Chondrocyte (in vitro differentiated cells): Measurements from ENCODE around the gene ST6GALNAC1. TPM values are rescaled to one million over a fixed set of nuclear protein-coding genes. Genes with fewer than 3 reads are reported as not detected.

Experiments
- DNase-seq: peaks from one replicate; pipeline ENCODE4 v3.0.0; 2021; ENCODE audit warnings: mixed read lengths, low spot score
- H3K27ac Mint-ChIP-seq: one replicate; pipeline ENCODE4 v1.8.0; 2021; ENCODE audit warnings: mild to moderate bottlenecking, moderate library complexity, mixed read lengths; ENCODE audit not compliant: unreplicated experiment
- H3K27me3 Mint-ChIP-seq: 2 replicates; pipeline ENCODE4 v1.8.0; 2021; ENCODE audit warnings: low read depth, mixed read lengths
- H3K36me3 Mint-ChIP-seq: 2 replicates; pipeline ENCODE4 v1.8.0; 2021; ENCODE audit warnings: low read depth, mixed read lengths
- H3K4me1 Mint-ChIP-seq: 2 replicates; pipeline ENCODE4 v1.8.0; 2021; ENCODE audit warnings: low read depth, mild to moderate bottlenecking, mixed read lengths
- H3K4me3 Mint-ChIP-seq: one replicate; pipeline ENCODE4 v1.8.0; 2021; ENCODE audit warnings: mild to moderate bottlenecking, moderate library complexity, mixed read lengths; ENCODE audit not compliant: unreplicated experiment
- H3K9me3 Mint-ChIP-seq: 2 replicates; pipeline ENCODE4 v1.8.0; 2021; ENCODE audit warnings: low read depth, mixed read lengths
- CTCF ChIP-seq: fragments of 200-600 bp; sonication (generic); IDR thresholded peaks from 2 replicates; pipeline ENCODE4 v1.5.0; 2021; ENCODE audit warnings: antibody characterized with exemption, mild to moderate bottlenecking, moderate library complexity
- total RNA-seq: library from RNA; stranded (reverse); gene quantifications from 3 replicates; pipeline ENCODE4 v1.2.1, GENCODE V29; 2021

ST6GALNAC1 gene
- total RNA-seq, 1 donor from 2014 or later, result not detected

- no peaks in the 10 kb centered on the region for H3K4me1 Mint-ChIP-seq
- H3K27me3 Mint-ChIP-seq, result peaks cover 7% of the 10 kb centered on the region
- no peaks in the 10 kb centered on the region for H3K36me3 Mint-ChIP-seq
- TF ChIP-seq CTCF, result no peak
- H3K9me3 Mint-ChIP-seq, result peaks cover 5% of the 10 kb centered on the region
- DNase-seq, result no peak
- no peak overlapping the region for H3K27ac Mint-ChIP-seq
- no peak overlapping the region for H3K4me3 Mint-ChIP-seq
Observed at GRCh38 chr17:76601065-76601464, 42.5 kb downstream of the ST6GALNAC1 start.

- Mint-ChIP-seq H3K9me3 (peaks cover 5% of the 10 kb centered on the region), H3K36me3 (no peaks in the 10 kb centered on the region), H3K27me3 (peaks cover 5% of the 10 kb centered on the region), H3K4me1 (no peaks in the 10 kb centered on the region), H3K27ac (no peak overlapping the region), H3K4me3 (no peak overlapping the region)
- no peak for TF ChIP-seq CTCF
- DNase-seq, result no peak
Observed at GRCh38 chr17:76599694-76600460, 43.7 kb downstream of the ST6GALNAC1 start.

DNA sequence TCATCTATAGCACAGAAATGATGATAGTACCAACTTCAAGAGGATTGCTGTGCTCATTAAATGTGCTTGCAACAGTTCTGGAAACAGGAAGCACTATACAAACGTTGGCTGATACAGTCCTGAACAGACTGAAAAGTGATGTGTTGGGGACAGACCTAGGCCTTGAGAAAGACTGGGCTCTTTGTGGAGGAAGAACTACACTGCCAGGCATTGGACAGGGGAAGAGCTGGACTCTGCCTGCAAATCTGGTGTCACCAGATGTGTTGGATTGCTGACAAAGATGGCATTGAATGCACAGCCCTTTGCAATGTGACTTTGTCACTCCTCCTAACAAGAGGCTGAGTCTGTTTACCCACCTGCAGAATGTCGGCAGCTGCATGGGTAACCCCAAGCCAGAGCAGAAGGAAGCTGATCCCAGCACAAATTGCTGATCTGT is 45.5 kb downstream of the ST6GALNAC1 start:
- Mint-ChIP-seq H3K4me3 (no peak overlapping the region), H3K4me1 (peaks cover 2% of the 10 kb centered on the region), H3K27me3 (peaks cover 8% of the 10 kb centered on the region), H3K36me3 (no peaks in the 10 kb centered on the region), H3K9me3 (peaks cover 4% of the 10 kb centered on the region), H3K27ac (no peak overlapping the region)
- TF ChIP-seq CTCF, result no peak
- peak; percentile 8 for DNase-seq

- Mint-ChIP-seq H3K27me3 (peaks cover 8% of the 10 kb centered on the region), H3K4me1 (peaks cover 2% of the 10 kb centered on the region), H3K27ac (no peak overlapping the region), H3K36me3 (no peaks in the 10 kb centered on the region), H3K9me3 (no peaks in the 10 kb centered on the region), H3K4me3 (no peak overlapping the region)
- peak; percentile 14 for DNase-seq
- TF ChIP-seq CTCF, result no peak
Observed at GRCh38 chr17:76597156-76598003, 46.2 kb downstream of the ST6GALNAC1 start.

GRCh38 chr17:76594690-76595089 is 48.9 kb downstream of the ST6GALNAC1 start:
- no peaks in the 10 kb centered on the region for H3K36me3 Mint-ChIP-seq
- TF ChIP-seq CTCF, result no peak
- H3K9me3 Mint-ChIP-seq, result no peaks in the 10 kb centered on the region
- DNase-seq, result no peak
- H3K4me1 Mint-ChIP-seq, result peaks cover 2% of the 10 kb centered on the region
- peaks cover 8% of the 10 kb centered on the region for H3K27me3 Mint-ChIP-seq
- H3K27ac Mint-ChIP-seq, result no peak overlapping the region
- H3K4me3 Mint-ChIP-seq, result no peak overlapping the region
